CD8-positive, alpha-beta memory T cell (primary cell): ENCODE measurements around the gene RHEB. TPM values are rescaled to one million over a fixed set of nuclear protein-coding genes. Genes with fewer than 3 reads are reported as not detected.

Experiments used
- CTCF ChIA-PET: fragments of 350-600 bp; sonication (Branson Sonifier 250); formaldehyde crosslinking; loops from one replicate; lab custom pipeline; 2021; ENCODE audit warnings: antibody characterized with exemption; lab: Charles Lee
- POLR2A ChIA-PET: fragments of 350-600 bp; sonication (Branson Sonifier 250); formaldehyde crosslinking; loops from one replicate; lab custom pipeline; 2021; ENCODE audit warnings: antibody characterized with exemption; lab: Charles Lee
- DNase-seq, 5 donors: peaks; one replicate each; pipeline versions ENCODE4 v3.0.0 to v3.0.0-alpha.2; 2020 to 2022; ENCODE audit warnings: mixed read lengths in 1 of 5
- H3K27ac ChIP-seq: one replicate; pipeline ENCODE4 v1.7.0; 2013; ENCODE audit warnings: low read depth, mild to moderate bottlenecking, low read length, moderate library complexity
- H3K27me3 ChIP-seq: 2 replicates; pipeline ENCODE4 v1.7.0; 2013; ENCODE audit warnings: low read length, mild to moderate bottlenecking; ENCODE audit not compliant: insufficient read depth, poor library complexity, severe bottlenecking
- H3K36me3 ChIP-seq: 2 replicates; pipeline ENCODE4 v1.7.0; 2013; ENCODE audit warnings: mild to moderate bottlenecking, low read length, moderate library complexity; ENCODE audit not compliant: insufficient read depth
- H3K4me1 ChIP-seq: 2 replicates; pipeline ENCODE4 v1.7.0; 2013; ENCODE audit warnings: mild to moderate bottlenecking, low read length, moderate library complexity; ENCODE audit not compliant: insufficient read depth
- H3K4me3 ChIP-seq: 2 replicates; pipeline ENCODE4 v1.7.0; 2013; ENCODE audit warnings: mild to moderate bottlenecking, low read length
- H3K9me3 ChIP-seq: 2 replicates; pipeline ENCODE4 v1.7.0; 2013; ENCODE audit warnings: mild to moderate bottlenecking, low read length
- H3K27ac Mint-ChIP-seq, 8 donors: one replicate each; pipeline ENCODE4 v1.8.0; 2020 to 2021; ENCODE audit warnings: mixed read lengths in 8 of 8, mild to moderate bottlenecking in 6 of 8, inconsistent platforms in 3 of 8, moderate library complexity in 3 of 8
- H3K27me3 Mint-ChIP-seq, 2 donors: one replicate each; pipeline ENCODE4 v1.8.0; 2020 to 2021; ENCODE audit warnings: mixed read lengths in 2 of 2, mild to moderate bottlenecking in 1 of 2, moderate library complexity in 1 of 2
- H3K36me3 Mint-ChIP-seq, 3 donors: one replicate each; pipeline ENCODE4 v1.8.0; 2020 to 2021; ENCODE audit warnings: mixed read lengths in 3 of 3, inconsistent platforms in 1 of 3, mild to moderate bottlenecking in 1 of 3
- H3K4me1 Mint-ChIP-seq, 3 donors: one replicate each; pipeline ENCODE4 v1.8.0; 2020 to 2021; ENCODE audit warnings: mixed read lengths in 3 of 3, inconsistent platforms in 1 of 3, mild to moderate bottlenecking in 1 of 3
- H3K4me3 Mint-ChIP-seq, 7 donors: one replicate each; pipeline ENCODE4 v1.8.0; 2020 to 2021; ENCODE audit warnings: mixed read lengths in 7 of 7, mild to moderate bottlenecking in 6 of 7, moderate library complexity in 4 of 7, inconsistent platforms in 2 of 7
- H3K9me3 Mint-ChIP-seq, 5 donors: one replicate each; pipeline ENCODE4 v1.8.0; 2020 to 2022; ENCODE audit warnings: mixed read lengths in 5 of 5, mild to moderate bottlenecking in 3 of 5, moderate library complexity in 2 of 5, inconsistent platforms in 1 of 5
- polyA plus RNA-seq: library from polyadenylated mRNA; unstranded; fragments of 300-500 nt; fragmentation: Illumina TruSeq; gene quantifications from one replicate; pipeline ENCODE4 v1.2.3, GENCODE V29; 2021
- total RNA-seq, 2 experiments: library from RNA; stranded (reverse); gene quantifications; one replicate each; pipeline ENCODE4 v1.2.3, GENCODE V29; 2021

The RHEB gene
- total and polyA plus RNA-seq, 3 experiments from 2014 or later, result 53.6 to 72.2 (median 54.9) TPM

GRCh38 chr7:151514461-151515275 lies 5.0 kb downstream of the RHEB start:
- peaks cover 52% of the 10 kb centered on the region for H3K4me1 ChIP-seq
- ChIA-PET CTCF (interaction anchor here (1.3 kb wide), 1 partner anchor 117 kb away, joined by 3 read pairs; no protein-coding TSS in a partner anchor), POLR2A (no interaction called here)
- no peaks in the 10 kb centered on the region for H3K36me3 ChIP-seq
- DNase-seq, result no peak
- peaks cover 0 to 9% (median 0%) of the 10 kb centered on the region in 3 donors for H3K36me3 Mint-ChIP-seq
- H3K27me3 Mint-ChIP-seq, result peaks cover 0 to 3% of the 10 kb centered on the region in 2 donors
- H3K27ac ChIP-seq, result no peak overlapping the region
- H3K9me3 ChIP-seq, result no peaks in the 10 kb centered on the region
- H3K27me3 ChIP-seq, result no peaks in the 10 kb centered on the region
- H3K9me3 Mint-ChIP-seq, result peaks cover 0 to under 1% (median 0%) of the 10 kb centered on the region in 5 donors
- no peak overlapping the region for H3K4me3 ChIP-seq
- peak overlapping the region in 2 of 7 donors; percentile 23 to 34 for H3K4me3 Mint-ChIP-seq
- H3K27ac Mint-ChIP-seq, result peak overlapping the region in 3 of 8 donors; percentile 11 to 24 (median 20)
- peaks cover 68 to 88% (median 87%) of the 10 kb centered on the region in 3 donors for H3K4me1 Mint-ChIP-seq

DNA sequence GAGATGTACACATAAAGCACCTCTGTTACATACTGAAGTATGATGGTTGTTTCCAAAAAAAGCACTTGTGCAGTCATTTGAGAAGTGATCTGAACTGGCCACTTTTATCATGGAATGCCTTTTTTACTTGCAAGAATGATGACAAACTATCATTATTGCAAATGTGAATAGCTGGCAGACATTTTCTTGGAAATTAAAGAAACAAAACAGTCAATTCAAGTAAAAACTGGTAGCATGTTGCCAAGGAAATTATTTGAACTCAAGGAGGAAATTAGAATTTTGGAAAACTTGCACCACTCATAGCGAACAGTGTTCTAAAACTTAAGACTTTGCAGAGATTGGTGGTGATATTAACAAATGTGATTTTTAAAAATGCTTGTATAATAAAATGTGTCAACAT lies 6.6 kb downstream of the RHEB start:
- POLR2A ChIA-PET, result no interaction called here
- Mint-ChIP-seq H3K27ac (peak overlapping the region in 1 of 8 donors; percentile 35), H3K4me3 (no peak overlapping the region), H3K36me3 (peaks cover 0 to 3% (median 2%) of the 10 kb centered on the region in 3 donors), H3K9me3 (no peaks in the 10 kb centered on the region), H3K27me3 (no peaks in the 10 kb centered on the region), H3K4me1 (peaks cover 74 to 97% (median 94%) of the 10 kb centered on the region in 3 donors)
- Histone ChIP-seq H3K4me3 (no peak overlapping the region), H3K9me3 (no peaks in the 10 kb centered on the region), H3K27ac (no peak overlapping the region), H3K36me3 (no peaks in the 10 kb centered on the region), H3K27me3 (no peaks in the 10 kb centered on the region), H3K4me1 (peaks cover 59% of the 10 kb centered on the region)
- DNase-seq, result no peak
- CTCF ChIA-PET, result no interaction called here

GRCh38 chr7:151512353-151512752 lies 7.3 kb downstream of the RHEB start:
- H3K4me1 Mint-ChIP-seq, result peaks cover 71 to 97% (median 92%) of the 10 kb centered on the region in 3 donors
- Histone ChIP-seq H3K4me1 (peaks cover 51% of the 10 kb centered on the region), H3K27me3 (no peaks in the 10 kb centered on the region), H3K36me3 (no peaks in the 10 kb centered on the region), H3K4me3 (no peak overlapping the region), H3K27ac (no peak overlapping the region), H3K9me3 (no peaks in the 10 kb centered on the region)
- H3K36me3 Mint-ChIP-seq, result peaks cover 0 to 2% (median 0%) of the 10 kb centered on the region in 3 donors
- H3K4me3 Mint-ChIP-seq, result peak overlapping the region in 1 of 7 donors; percentile 26
- ChIA-PET CTCF (no interaction called here), POLR2A (no interaction called here)
- H3K27ac Mint-ChIP-seq, result peak overlapping the region in 1 of 8 donors; percentile 11
- no peaks in the 10 kb centered on the region for H3K9me3 Mint-ChIP-seq
- no peak for DNase-seq
- no peaks in the 10 kb centered on the region for H3K27me3 Mint-ChIP-seq

DNA sequence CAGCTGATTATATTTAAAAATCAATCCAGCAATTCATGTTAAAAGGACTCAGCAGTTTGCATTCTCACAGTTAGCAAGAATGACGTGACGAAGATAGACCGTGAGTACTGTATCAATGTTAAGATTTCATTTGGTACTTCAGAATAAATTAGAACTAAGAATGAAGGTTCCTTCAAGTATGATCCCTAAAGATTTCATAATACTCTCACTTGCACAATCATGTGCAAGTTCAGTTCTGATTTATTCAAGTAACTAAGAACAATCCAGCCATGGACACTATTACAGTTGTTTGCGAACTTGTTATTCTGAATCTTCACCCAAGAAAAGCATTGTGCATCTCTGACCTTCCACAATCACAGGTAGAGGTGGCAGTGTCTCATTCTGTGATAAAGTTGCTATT lies 7.7 kb downstream of the RHEB start:
- Mint-ChIP-seq H3K27ac (no peak overlapping the region), H3K27me3 (no peaks in the 10 kb centered on the region), H3K36me3 (peaks cover 0 to 2% (median 0%) of the 10 kb centered on the region in 3 donors), H3K9me3 (no peaks in the 10 kb centered on the region), H3K4me3 (no peak overlapping the region), H3K4me1 (peaks cover 71 to 97% (median 92%) of the 10 kb centered on the region in 3 donors)
- Histone ChIP-seq H3K4me1 (peaks cover 51% of the 10 kb centered on the region), H3K27me3 (no peaks in the 10 kb centered on the region), H3K9me3 (no peaks in the 10 kb centered on the region), H3K27ac (no peak overlapping the region), H3K36me3 (no peaks in the 10 kb centered on the region), H3K4me3 (no peak overlapping the region)
- no peak for DNase-seq
- CTCF ChIA-PET, result no interaction called here
- POLR2A ChIA-PET, result no interaction called here

DNA sequence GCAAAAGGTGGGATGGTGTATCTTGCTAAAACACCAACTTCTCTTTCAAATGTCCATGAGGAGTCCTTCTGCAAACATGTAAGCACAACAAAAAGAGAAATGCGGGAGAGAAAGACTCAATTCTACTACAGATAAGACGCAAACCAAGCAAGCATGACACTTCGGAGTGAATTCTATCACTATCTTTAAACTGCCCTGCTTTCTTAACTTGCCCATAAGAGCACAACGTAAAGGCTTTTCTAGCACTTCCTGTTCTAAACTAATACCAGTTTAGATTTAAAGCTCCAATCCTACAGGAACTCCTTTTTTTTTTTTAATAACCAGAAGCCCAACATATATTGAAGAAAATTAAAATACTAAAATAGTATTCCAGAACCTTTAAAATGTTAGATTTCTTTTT lies 8.4 kb downstream of the RHEB start:
- Mint-ChIP-seq H3K9me3 (no peaks in the 10 kb centered on the region), H3K27ac (no peak overlapping the region), H3K36me3 (peaks cover 0 to 2% (median 0%) of the 10 kb centered on the region in 3 donors), H3K4me1 (peaks cover 70 to 96% (median 94%) of the 10 kb centered on the region in 3 donors), H3K27me3 (no peaks in the 10 kb centered on the region), H3K4me3 (no peak overlapping the region)
- peaks cover 49% of the 10 kb centered on the region for H3K4me1 ChIP-seq
- no peak overlapping the region for H3K4me3 ChIP-seq
- H3K27ac ChIP-seq, result no peak overlapping the region
- H3K9me3 ChIP-seq, result no peaks in the 10 kb centered on the region
- DNase-seq, result no peak
- CTCF ChIA-PET, result interaction anchor here (0.6 kb wide), 1 partner anchor 446 kb away, joined by 3 read pairs; no protein-coding TSS in a partner anchor
- H3K36me3 ChIP-seq, result no peaks in the 10 kb centered on the region
- POLR2A ChIA-PET, result no interaction called here
- no peaks in the 10 kb centered on the region for H3K27me3 ChIP-seq

- Mint-ChIP-seq H3K36me3 (peaks cover 0 to 2% (median 0%) of the 10 kb centered on the region in 3 donors), H3K27me3 (no peaks in the 10 kb centered on the region), H3K9me3 (no peaks in the 10 kb centered on the region), H3K27ac (peak overlapping the region in 3 of 8 donors; percentile 4 to 27 (median 9)), H3K4me3 (peak overlapping the region in 1 of 7 donors; percentile 5), H3K4me1 (peaks cover 68 to 94% (median 94%) of the 10 kb centered on the region in 3 donors)
- H3K27me3 ChIP-seq, result no peaks in the 10 kb centered on the region
- POLR2A ChIA-PET, result no interaction called here
- H3K4me1 ChIP-seq, result peaks cover 44% of the 10 kb centered on the region
- no peaks in the 10 kb centered on the region for H3K36me3 ChIP-seq
- no peak overlapping the region for H3K27ac ChIP-seq
- no peaks in the 10 kb centered on the region for H3K9me3 ChIP-seq
- CTCF ChIA-PET, result interaction anchor here (1.5 kb wide), 1 partner anchor 141 kb away, joined by 5 read pairs; no protein-coding TSS in a partner anchor
- DNase-seq, result no peak
- H3K4me3 ChIP-seq, result no peak overlapping the region
These were observed 9.9 kb downstream of the RHEB start for GRCh38 chr7:151509670-151510333.

GRCh38 chr7:151508991-151509390 lies 10.7 kb downstream of the RHEB start:
- no peak overlapping the region for H3K4me3 ChIP-seq
- no peaks in the 10 kb centered on the region for H3K36me3 ChIP-seq
- POLR2A ChIA-PET, result interaction anchor here (0.6 kb wide), 1 partner anchor 522 kb away, joined by 4 read pairs; no protein-coding TSS in a partner anchor
- no peaks in the 10 kb centered on the region for H3K9me3 Mint-ChIP-seq
- peaks cover 44% of the 10 kb centered on the region for H3K4me1 ChIP-seq
- H3K27ac Mint-ChIP-seq, result no peak overlapping the region
- CTCF ChIA-PET, result interaction anchor here (0.7 to 1.5 kb wide), 2 partner anchors 22 to 140 kb away, joined by 3 to 5 read pairs; no protein-coding TSS in a partner anchor
- H3K27ac ChIP-seq, result no peak overlapping the region
- H3K4me1 Mint-ChIP-seq, result peaks cover 67 to 95% (median 94%) of the 10 kb centered on the region in 3 donors
- peaks cover 0 to 2% (median 0%) of the 10 kb centered on the region in 3 donors for H3K36me3 Mint-ChIP-seq
- no peak for DNase-seq
- no peaks in the 10 kb centered on the region for H3K9me3 ChIP-seq
- no peaks in the 10 kb centered on the region for H3K27me3 Mint-ChIP-seq
- H3K27me3 ChIP-seq, result no peaks in the 10 kb centered on the region
- no peak overlapping the region for H3K4me3 Mint-ChIP-seq
